ENCODE results near the gene ALDH3A1. TPM values are rescaled to one million over a fixed set of nuclear protein-coding genes. Genes with fewer than 3 reads are reported as not detected.

Gene ALDH3A1
- total RNA-seq, 1 experiment from 2014 or later: 30.1 TPM

GRCh38 chr17:19720631-19721426 lies 27.3 kb downstream of the ALDH3A1 start:
- intact Hi-C loops (cut with micrococcal nuclease): no loop called here
- no peak overlapping the region for H3K27ac ChIP-seq (ENCODE audit: low read length)
- BruUV-seq (replicated peaks): no TSS peak

GRCh38 chr17:19720210-19720475 lies 28.0 kb downstream of the ALDH3A1 start:
- no peaks in the 10 kb centered on the region for H3K36me3 ChIP-seq (ENCODE audit: low read depth, low read length)
- ChIA-PET POLR2A (ENCODE audit: unreplicated experiment) (no interaction called here), CTCF (no interaction called here)
- no peak overlapping the region for H3K27ac ChIP-seq (ENCODE audit: low read length)
- H4K20me1 ChIP-seq (ENCODE audit: low read length): no peaks in the 10 kb centered on the region
- DNase-seq: no peak
- H3K79me2 ChIP-seq (ENCODE audit: low read length): no peaks in the 10 kb centered on the region
- no peaks in the 10 kb centered on the region for H3F3A ChIP-seq (ENCODE audit: low read length, unreplicated experiment)
- peaks cover 32% of the 10 kb centered on the region for H3K4me1 ChIP-seq (ENCODE audit: insufficient read depth, low read length)
- no peaks in the 10 kb centered on the region for H3K27me3 ChIP-seq (ENCODE audit: low read length)
- no peaks in the 10 kb centered on the region for H3K9me2 ChIP-seq (replicated peaks; ENCODE audit: low read length)
- ATAC-seq: no peak
- TF ChIP-seq EZH2phosphoT487 (IDR thresholded peaks at IDR 0.05; ENCODE audit: borderline replicate concordance, low read length) (no peak), EZH2 (IDR thresholded peaks at IDR 0.05; ENCODE audit: low read length, unreplicated experiment) (no peak), CTCF (conservative IDR thresholded peaks at IDR 0.05; ENCODE audit: low read depth, low read length) (no peak)
- no peak overlapping the region for H2AFZ ChIP-seq (ENCODE audit: low read length)
- intact Hi-C loops (cut with micrococcal nuclease): no loop called here
- H3K4me2 ChIP-seq (ENCODE audit: low read length): no peak overlapping the region
- H3K4me3 ChIP-seq (ENCODE audit: low read length): no peak overlapping the region
- BruUV-seq (replicated peaks): no TSS peak
- H3K9ac ChIP-seq (ENCODE audit: low read length): no peak overlapping the region
- no peaks in the 10 kb centered on the region for H3K9me3 ChIP-seq (ENCODE audit: low read length)

More at GRCh38 chr17:19720631-19721426, 27.3 kb downstream of the ALDH3A1 start:
- Histone ChIP-seq H2AFZ (ENCODE audit: low read length) (no peak overlapping the region), H3K4me3 (ENCODE audit: low read length) (no peak overlapping the region), H3K36me3 (ENCODE audit: low read depth, low read length) (no peaks in the 10 kb centered on the region), H3K4me2 (ENCODE audit: low read length) (no peak overlapping the region), H3K9me3 (ENCODE audit: low read length) (no peaks in the 10 kb centered on the region), H3K79me2 (ENCODE audit: low read length) (no peaks in the 10 kb centered on the region), H3F3A (ENCODE audit: low read length, unreplicated experiment) (no peaks in the 10 kb centered on the region), H3K9ac (ENCODE audit: low read length) (no peak overlapping the region), H3K4me1 (ENCODE audit: insufficient read depth, low read length) (peaks cover 32% of the 10 kb centered on the region), H3K9me2 (replicated peaks; ENCODE audit: low read length) (no peaks in the 10 kb centered on the region), H4K20me1 (ENCODE audit: low read length) (no peaks in the 10 kb centered on the region), H3K27me3 (ENCODE audit: low read length) (no peaks in the 10 kb centered on the region)
- ATAC-seq: no peak
- ChIA-PET POLR2A (ENCODE audit: unreplicated experiment) (no interaction called here), CTCF (interaction anchor here (1.0 kb wide), 1 partner anchor 24 kb away, joined by 5 read pairs; no protein-coding TSS in a partner anchor)
- TF ChIP-seq EZH2phosphoT487 (IDR thresholded peaks at IDR 0.05; ENCODE audit: borderline replicate concordance, low read length) (no peak), CTCF (conservative IDR thresholded peaks at IDR 0.05; ENCODE audit: low read depth, low read length) (no peak)
- DNase-seq: peak; percentile 31

- Histone ChIP-seq H3K9me2 (replicated peaks; ENCODE audit: low read length) (no peaks in the 10 kb centered on the region), H3K9me3 (ENCODE audit: low read length) (no peaks in the 10 kb centered on the region), H3K9ac (ENCODE audit: low read length) (no peak overlapping the region), H3K36me3 (ENCODE audit: low read depth, low read length) (no peaks in the 10 kb centered on the region), H3K4me3 (ENCODE audit: low read length) (no peak overlapping the region), H3K27ac (ENCODE audit: low read length) (no peak overlapping the region), H3K4me1 (ENCODE audit: insufficient read depth, low read length) (peaks cover 32% of the 10 kb centered on the region), H4K20me1 (ENCODE audit: low read length) (no peaks in the 10 kb centered on the region), H2AFZ (ENCODE audit: low read length) (no peak overlapping the region), H3K4me2 (ENCODE audit: low read length) (peak overlapping the region; percentile 45), H3K27me3 (ENCODE audit: low read length) (no peaks in the 10 kb centered on the region), H3K79me2 (ENCODE audit: low read length) (no peaks in the 10 kb centered on the region), H3F3A (ENCODE audit: low read length, unreplicated experiment) (no peaks in the 10 kb centered on the region)
- intact Hi-C loops (cut with micrococcal nuclease): no loop called here
- no peak for TF ChIP-seq CTCF (conservative IDR thresholded peaks at IDR 0.05; ENCODE audit: low read depth, low read length)
- no peak for TF ChIP-seq EZH2phosphoT487 (IDR thresholded peaks at IDR 0.05; ENCODE audit: borderline replicate concordance, low read length)
- TF ChIP-seq EZH2 (IDR thresholded peaks at IDR 0.05; ENCODE audit: low read length, unreplicated experiment): no peak
- BruUV-seq (replicated peaks): no TSS peak
- ATAC-seq (peak; percentile 86), DNase-seq (peak; percentile 91)
- ChIA-PET POLR2A (ENCODE audit: unreplicated experiment) (no interaction called here), CTCF (no interaction called here)
These were observed 28.5 kb downstream of the ALDH3A1 start for GRCh38 chr17:19719355-19720209.
